Nucleus accumbens (tissue), 56 donors: Measurements from ENCODE around the gene SLC22A3.
"Not testable (repeated sequence)": the region's sequence is repeated elsewhere in the genome, so short reads cannot be mapped to it uniquely, and the experiment has no call there.

Experiments
- DNase-seq, 56 donors: peaks; one replicate each; lab custom pipeline; 2025; lab: John Stamatoyannopoulos, UW

The SLC22A3 gene, protein sequence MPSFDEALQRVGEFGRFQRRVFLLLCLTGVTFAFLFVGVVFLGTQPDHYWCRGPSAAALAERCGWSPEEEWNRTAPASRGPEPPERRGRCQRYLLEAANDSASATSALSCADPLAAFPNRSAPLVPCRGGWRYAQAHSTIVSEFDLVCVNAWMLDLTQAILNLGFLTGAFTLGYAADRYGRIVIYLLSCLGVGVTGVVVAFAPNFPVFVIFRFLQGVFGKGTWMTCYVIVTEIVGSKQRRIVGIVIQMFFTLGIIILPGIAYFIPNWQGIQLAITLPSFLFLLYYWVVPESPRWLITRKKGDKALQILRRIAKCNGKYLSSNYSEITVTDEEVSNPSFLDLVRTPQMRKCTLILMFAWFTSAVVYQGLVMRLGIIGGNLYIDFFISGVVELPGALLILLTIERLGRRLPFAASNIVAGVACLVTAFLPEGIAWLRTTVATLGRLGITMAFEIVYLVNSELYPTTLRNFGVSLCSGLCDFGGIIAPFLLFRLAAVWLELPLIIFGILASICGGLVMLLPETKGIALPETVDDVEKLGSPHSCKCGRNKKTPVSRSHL

DNA sequence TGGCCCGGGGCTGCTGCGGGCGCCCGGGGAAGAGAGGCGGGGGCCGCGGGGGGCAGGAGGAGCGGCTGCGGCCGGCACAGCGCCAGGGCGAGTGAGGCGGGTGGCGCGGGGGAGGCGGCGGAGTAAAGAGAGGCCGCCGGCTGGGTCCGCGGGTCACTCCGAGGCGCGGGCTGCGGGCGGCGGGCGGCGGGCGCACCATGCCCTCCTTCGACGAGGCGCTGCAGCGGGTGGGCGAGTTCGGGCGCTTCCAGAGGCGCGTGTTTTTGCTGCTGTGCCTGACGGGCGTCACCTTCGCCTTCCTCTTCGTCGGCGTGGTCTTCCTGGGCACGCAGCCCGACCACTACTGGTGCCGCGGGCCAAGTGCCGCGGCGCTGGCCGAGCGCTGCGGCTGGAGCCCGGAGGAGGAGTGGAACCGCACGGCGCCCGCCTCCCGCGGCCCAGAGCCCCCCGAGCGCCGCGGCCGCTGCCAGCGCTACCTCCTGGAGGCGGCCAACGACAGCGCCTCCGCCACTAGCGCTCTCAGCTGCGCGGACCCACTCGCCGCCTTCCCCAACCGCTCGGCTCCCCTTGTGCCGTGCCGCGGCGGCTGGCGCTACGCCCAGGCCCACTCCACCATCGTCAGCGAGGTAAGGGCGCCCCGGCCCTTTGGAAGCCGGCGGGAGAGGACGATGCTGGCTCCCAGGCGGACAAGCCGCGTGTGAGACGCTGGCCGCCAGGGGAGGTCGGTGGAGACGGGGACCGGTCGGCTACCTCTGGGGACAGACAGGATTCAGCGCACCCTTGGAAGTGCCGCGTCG is at the start of gene SLC22A3:
Gene SLC22A3, plus strand, starts transcription at position 156 of the 797 bp plus-strand sequence. Its CDS starts 42 bp downstream, at position 198.
- DNase-seq = peak in 5 of 56 donors; percentile 6 to 45 (median 32)

DNA sequence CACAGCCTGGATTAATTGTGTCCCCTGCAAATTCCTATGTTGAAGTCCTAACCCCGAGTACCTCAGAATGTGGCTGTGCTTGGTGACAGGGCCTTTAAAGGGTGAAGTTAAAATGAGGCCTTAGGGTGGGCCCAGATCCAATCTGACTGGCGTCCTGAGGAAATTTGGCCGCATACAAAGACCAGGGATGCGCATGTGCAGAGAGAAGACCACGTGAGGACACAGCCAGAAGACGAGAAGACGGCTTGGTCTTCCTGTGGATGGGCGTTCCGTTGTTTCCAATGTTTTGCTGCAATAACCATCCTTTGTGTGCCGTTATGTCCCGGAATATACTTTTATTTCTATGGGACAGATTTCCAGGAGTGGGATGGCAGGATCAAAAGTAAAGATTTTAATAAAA is 48.6 kb upstream of the SLC22A3 start:
- no peak for DNase-seq

DNA sequence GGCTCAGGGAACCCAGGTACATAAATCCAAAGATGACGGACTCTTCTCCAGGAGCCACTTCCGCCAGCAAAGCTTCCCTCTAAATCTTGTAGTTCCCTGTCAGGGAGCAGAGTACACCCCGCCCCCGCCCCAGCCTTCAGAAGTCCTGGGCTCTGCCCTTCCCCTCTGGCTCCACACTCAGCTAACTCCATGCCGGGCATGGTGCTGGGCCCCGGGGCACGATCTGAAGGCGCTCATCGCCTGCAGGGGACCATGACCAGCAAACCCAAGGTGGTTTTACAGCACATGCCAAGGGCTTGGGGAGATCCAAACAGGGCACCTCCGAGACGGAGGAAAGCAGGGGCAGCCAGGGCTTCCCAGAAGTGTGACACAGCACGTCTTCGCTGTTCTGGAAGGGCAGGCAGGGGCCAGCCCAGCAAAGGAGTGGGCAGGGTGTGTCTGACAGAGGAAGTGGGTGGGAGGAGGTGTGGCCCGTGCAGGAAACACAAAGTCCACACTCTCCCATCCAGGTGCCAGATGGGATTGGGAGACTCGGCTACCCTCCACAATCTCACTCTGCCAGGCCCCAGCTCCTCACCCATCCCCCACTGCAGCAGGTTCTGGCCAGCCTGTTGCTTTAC is 48.0 kb upstream of the SLC22A3 start:
- no peak for DNase-seq

DNA sequence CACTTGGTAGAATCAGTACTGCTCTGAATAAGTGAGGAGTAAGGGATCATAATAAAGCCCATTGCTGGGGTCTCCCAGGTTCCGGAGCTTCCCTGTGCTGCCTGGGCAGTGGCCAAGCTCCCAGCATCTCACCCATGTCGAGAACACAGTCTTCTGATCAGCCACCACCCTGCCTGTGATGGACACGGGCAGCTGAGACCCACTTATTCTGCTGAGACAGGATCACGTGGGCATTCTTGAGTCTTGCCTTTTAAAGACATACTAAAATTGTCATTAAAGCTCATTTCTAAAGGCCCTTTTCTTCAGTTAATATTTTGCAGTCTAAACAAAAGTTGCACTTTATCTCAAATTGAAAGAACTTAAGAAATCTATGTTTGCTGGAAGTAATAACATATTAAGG is 46.8 kb upstream of the SLC22A3 start:
- DNase-seq = no peak

DNA sequence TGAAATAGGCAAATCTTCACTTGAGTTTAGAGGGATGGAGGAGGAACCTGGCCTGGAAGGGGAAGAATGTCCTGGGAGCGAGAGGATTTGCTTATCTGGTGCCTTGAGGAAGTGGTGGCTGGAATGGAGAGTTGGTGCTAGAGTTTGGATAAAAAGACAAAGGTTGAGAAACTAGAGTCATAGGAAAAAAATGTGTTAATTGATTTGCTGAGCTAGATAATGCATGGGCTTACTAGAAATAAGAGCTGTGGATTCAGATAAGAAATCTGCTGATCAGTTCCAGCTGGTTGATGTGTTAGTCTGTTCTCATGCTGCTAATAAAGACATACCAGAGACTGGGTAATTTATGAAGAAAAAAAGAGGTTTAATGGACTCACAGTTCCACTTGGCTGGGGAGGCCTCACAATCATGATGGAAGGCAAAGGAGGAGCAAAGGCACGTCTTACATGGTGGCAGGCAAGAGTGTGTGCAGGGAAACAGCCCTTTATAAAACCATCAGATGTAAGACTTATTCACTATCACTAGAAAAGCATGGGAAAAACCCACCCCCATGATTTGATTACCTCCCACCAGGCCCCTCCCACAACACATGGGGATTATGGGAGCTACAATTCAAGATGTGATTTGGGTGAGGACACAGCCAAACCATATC is 45.6 kb upstream of the SLC22A3 start:
- DNase-seq = not testable (repeated sequence)

DNA sequence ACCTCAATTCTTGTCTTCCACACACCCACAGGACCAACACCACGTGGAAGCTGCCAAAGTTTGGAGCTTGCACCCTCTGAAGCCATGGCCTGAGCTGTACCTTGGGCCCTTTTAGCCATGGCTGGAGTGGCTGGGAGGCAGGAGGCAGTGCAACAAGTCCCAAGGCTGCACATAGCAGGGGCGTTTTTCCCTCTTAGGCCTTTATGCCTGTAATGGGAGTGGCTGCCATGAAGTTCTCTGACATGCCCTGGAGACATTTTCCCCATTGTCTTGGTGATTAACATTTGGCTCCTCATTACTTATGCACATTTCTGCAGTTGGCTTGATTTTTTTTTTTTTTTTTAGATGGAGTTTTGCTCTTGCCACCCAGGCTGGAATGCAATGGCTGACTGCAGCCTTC is 44.4 kb upstream of the SLC22A3 start:
- DNase-seq = no peak

DNA sequence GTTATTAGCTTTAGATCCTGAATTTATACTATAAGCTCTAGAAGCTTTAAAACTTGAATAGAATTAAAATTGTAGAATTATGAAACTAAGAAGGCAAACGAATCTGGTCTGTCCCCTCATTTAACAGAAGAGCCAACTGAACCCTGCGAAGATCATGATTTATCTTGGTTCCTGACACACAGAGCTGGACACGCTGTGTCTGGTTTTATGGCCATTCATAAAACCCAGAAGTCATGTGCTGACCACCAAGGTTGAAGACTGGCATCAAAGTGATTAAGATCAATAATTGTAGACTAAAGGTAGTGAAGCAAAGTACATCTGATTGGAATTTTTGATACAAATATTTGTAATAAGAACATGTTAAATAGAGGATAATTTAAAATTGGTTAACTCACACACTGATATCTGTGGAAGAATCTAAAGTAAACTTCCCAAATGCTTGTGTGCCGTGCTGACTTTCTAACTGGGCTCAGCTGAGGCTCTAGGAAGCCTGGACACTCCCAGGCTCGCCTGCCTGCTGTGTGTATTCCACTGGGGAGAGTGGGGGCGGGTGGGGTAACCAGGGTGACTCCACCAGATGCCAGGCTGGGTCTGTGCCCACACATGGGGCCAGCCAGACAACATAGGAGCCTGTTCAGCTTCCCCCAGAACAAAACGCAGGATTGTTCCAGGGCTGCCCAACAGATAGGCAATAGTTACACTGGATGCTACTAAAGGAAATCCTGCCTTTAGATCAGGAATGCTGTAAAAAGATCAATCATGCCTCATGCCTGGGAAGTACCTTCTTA is 42.1 kb upstream of the SLC22A3 start:
- DNase-seq = peak in 45 of 56 donors; percentile 1 to 80 (median 33)

DNA sequence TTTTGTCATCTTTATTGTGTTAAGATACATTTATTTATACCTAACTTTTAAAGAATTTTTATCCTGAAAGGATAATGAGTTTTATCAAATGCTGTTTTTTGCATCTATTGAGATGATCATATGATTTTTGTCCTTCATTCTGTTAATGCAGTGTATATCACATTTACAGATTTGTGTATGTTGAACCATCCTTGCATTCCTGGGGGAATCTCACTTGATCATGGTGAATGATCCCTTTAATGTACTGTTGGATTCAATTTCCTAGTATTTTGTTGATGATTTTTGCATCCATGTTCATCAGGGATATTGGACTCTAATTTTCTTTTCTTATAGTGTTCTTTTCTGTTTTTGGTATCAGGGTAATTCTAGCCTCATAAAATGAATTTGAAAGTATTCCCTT is 38.5 kb upstream of the SLC22A3 start:
- DNase-seq = no peak

DNA sequence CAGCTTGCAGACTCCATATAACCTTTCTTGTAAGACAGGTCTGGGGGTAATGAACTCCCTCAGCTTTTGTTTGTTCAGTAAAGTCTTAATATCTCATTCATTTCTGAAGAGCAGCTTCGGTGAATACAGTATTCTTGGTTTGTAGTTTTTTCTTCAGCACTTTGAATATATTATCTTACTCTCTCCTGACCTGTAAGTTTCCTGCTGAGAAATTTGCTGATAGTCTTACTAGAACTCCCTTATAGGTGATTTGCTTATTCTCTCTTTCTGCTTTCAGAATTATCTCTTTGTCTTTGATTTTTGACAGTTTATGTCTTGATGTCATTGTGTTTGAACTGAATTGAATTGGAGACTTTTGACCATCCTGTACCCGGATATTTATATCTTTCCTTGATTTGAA is 35.3 kb upstream of the SLC22A3 start:
- no peak for DNase-seq

DNA sequence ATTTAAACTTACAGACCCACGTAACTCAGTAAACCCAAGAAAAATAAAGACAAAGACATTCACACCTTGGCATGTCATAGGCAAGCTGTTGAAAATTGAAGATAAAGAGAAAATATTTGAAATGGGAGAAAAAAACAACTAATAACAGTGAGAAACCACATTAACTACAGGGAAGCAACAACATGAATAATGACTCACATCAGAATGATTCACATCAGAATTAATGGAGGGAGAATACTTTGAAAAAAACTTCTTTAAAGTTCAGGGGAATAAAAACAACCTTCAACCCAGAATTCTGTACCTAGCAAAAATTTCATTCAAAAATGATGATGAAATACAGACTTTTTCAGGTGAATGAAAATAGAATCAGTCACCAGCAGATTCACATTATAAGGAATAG is 32.9 kb upstream of the SLC22A3 start:
- no peak for DNase-seq

DNA sequence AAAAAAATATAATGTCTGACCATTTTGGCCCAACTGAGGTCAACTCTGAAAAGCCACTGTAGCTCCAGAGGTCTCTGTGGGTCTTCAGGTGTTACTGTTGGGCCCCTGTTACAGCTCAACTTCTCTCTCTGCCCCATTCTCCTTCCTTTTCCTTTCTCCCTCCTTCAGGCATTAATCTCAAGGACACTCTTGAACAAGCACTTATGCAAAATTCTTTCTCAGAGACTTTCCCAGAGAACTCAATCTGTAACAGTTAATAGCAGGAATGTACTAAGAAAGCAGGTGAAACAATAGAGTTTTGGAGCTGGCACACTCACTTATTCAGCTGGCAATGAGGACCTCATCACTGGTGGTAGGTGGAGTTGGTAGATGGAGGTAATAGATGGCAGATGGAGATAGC is 31.9 kb upstream of the SLC22A3 start:
- no peak for DNase-seq

DNA sequence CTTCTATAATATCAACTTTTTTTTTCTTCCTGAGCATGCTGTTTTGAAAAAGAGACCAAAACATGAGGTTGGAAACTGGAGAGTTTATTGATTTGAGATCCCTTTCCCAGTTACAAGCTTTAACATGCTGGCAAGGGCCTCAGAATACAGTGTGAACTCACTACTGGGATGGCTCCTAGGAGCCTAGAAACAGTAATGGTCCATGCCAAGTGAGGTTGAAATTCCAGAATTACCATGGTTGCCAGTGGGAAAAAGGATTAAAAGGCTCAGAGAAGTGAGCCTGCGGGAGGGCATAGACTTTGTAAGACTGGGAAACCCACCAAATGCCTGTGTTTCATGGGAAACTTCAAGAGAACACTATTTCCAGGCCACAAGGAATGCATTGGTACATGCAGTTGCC is 28.9 kb upstream of the SLC22A3 start:
- DNase-seq = no peak

DNA sequence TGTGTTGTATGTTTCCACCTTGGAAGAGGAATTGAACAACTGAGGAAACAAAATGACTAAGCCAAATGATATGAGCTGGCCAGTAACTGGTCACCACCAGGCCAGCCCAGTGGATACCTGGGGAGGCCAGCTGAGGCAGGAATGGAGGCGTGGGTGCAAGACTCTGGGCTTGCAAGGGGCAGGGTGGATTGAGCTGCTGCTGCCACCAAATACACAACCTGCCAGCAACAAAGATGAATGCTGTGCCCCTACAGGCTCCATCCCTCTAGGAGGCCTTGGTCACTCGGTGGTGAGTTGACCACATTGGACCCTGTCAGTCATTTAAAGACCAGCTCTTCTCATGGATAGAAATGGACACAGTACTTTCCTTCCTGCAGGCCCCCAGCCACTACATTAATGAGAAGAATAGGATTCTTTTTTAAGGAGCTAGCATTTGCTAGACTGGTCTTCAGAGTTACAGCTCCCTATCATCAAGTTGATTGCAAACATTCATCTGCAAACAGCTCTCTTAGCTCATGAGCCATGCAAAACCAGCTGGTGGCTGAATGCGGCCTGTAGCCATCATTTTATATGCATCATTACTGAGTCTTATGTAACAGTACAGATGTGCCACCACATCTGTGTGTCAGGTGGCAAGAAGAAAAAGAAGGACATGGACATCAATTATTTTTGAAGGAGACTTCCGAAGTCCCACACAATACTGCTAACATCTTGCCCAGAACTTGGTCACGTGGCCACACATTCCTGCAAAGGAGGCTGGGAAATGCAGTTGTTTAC is 26.3 kb upstream of the SLC22A3 start:
- DNase-seq = no peak

DNA sequence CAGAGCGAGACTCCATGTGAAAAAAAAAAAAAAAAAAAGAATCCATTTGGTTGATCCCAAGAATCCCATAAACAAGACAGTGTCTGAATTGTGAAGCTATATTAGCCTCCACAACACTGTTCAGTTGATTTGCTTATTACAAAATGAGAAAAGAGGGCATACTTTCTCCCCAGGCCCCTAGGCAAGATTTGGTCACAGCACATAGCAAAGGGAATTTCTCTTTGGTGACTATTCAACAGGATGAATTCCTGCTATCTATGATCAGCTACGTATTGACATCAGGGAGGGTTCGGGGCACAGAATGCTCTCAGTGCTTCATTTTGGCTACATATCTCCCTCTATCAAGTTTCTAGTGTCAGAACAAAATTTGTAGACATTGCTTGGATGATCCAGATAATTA is 20.2 kb upstream of the SLC22A3 start:
- DNase-seq = no peak

DNA sequence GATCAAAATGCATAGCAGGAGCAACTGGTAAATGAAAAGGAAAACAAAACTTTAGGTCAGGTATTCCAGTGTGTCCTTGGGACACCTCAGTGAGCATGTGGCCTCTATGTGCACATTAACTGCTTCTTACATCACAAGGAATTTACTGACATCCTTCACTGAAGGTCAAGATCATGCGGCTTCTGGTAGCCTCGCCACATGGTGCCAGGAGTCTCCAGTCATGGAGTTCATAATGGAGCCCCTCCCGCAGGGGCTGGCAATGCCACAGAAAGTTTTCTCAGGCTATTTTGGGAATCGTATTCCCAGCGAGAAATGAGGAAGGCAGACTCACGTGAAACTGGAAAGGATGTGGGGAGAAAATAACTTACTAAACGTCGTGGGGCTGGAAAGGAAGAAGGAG is 19.7 kb upstream of the SLC22A3 start:
- no peak for DNase-seq

DNA sequence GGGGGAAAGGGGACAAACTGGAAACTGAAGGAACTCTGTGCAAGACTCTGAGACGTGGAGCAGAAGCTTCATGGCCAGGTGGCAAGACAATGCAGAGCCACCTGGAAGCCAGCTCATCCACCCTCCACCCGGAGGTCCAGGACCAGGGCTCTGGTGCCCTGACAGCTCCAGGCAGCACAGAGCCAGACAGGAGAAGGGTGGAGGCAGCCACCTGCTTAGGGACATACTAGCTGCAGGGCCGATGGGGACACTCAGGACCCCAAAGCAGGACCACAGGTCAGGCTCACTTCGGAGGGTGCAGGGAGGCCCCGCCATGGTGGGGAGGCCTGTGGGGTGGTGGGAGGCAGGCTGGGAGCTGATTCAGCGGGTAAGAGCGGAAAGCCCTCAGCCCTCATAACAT is 19.0 kb upstream of the SLC22A3 start:
- no peak for DNase-seq

DNA sequence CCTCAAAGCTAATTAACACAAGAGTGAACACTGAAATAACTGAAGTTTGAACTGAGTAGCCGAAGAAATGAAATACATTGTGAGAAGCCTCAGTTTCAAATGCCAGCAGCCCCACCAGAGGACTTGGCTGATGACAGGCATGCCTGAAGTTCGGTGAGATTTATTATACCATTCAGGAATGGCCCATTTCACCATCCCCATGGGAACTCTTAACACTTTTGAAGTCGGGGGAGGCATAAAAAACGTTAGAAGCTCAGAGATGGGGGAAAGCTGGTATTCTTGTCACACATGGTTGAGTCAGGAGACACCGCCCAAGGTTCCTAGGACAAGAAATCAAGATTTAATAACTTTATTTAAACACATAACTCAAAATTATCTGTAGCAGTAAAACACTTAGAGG is 17.6 kb upstream of the SLC22A3 start:
- no peak for DNase-seq

DNA sequence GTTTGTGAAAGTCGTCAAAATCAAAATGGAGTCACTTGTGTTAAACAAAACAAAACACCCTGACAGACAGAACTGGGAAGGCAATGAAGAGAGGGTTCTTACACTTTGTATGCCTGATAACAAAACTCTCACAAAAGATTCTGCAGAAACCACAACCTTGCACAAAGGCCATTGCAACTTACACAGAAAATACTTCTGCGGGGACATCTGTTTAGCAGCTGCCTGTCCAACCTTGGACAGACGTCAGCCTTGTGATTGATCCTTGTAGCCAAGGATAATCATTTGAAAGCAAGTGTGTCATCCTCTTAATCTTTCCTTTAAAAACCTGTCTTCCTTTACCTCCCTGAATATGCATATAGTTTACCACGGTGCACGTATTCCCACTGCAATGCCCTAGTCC is 17.0 kb upstream of the SLC22A3 start:
- DNase-seq = no peak

DNA sequence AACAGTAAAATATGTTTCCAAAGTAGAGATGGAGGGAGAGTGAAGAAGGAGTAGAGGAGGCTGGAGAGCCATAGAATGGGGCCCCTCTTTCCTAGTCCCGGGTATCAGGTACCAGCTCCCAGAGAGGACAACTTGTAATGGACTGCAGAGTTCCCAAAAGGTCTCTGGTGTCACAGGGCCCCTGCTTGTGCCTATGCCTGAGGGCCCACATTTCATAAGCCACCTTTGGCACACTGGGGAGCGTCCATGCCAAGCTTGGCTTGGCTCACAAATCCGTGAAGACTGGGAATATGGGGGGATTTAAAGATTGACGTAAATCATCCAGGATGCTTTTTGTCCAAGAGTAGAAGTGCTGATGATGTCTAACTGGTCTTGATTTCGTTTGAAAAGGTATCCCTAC is 16.4 kb upstream of the SLC22A3 start:
- DNase-seq = no peak
